Erythroblast (primary cell): Measurements from ENCODE around the gene ADAMTSL4.

ENCODE experiments used
- GATA1 ChIP-seq: IDR thresholded peaks from 2 replicates; pipeline ENCODE4 v1.6.1; 2011; ENCODE audit warnings: low read depth, mild to moderate bottlenecking, control low read depth, low read length, moderate library complexity
- POLR2A ChIP-seq: IDR thresholded peaks from 2 replicates; pipeline ENCODE4 v1.6.1; 2011; ENCODE audit warnings: mild to moderate bottlenecking, low read length

- no peak for TF ChIP-seq POLR2A
- TF ChIP-seq GATA1, result no peak
These were observed 2.0 kb downstream of the ADAMTSL4 start for GRCh38 chr1:150551051-150551783.
